ENCODE data around the gene APEX1.
"Not testable (repeated sequence)": the region's sequence is repeated elsewhere in the genome, so short reads cannot be mapped to it uniquely, and the experiment has no call there.

- not testable (repeated sequence) for TF ChIP-seq EZH2phosphoT487 (IDR thresholded peaks at IDR 0.05; ENCODE audit: insufficient read depth, low read depth); EZH2 (IDR thresholded peaks at IDR 0.05; ENCODE audit: insufficient read depth, poor library complexity, severe bottlenecking)
These were observed 2.2 kb upstream of the APEX1 start for GRCh38 chr14:20452831-20453230.

Data from GM23248 (cell line).